HG03520 (cell line): ENCODE measurements around the gene PITPNB.

Source experiments
- ATAC-seq: cut with Tn5 transposase; IDR thresholded peaks from one replicate; pipeline ENCODE4 v1.9.1; 2021; ENCODE audit warnings: mild to moderate bottlenecking, moderate library complexity; ENCODE audit not compliant: unreplicated experiment

The PITPNB gene

GRCh38 chr22:27804470-27805297 is 114.4 kb downstream of the PITPNB start:
- ATAC-seq = no peak

GRCh38 chr22:27803841-27804415 is 115.1 kb downstream of the PITPNB start:
- no peak for ATAC-seq

GRCh38 chr22:27802346-27803073 is 116.5 kb downstream of the PITPNB start:
- no peak for ATAC-seq
